Astrocyte of the spinal cord (primary cell): ENCODE data around the gene GAPDH.
A peak's percentile ranks its signal among the peaks of the same experiment; 100 is the strongest.
"Not testable (repeated sequence)": the region's sequence is repeated elsewhere in the genome, so short reads cannot be mapped to it uniquely, and the experiment has no call there.

ENCODE experiments used
- DNase-seq: peaks from one replicate; pipeline ENCODE4 v3.0.0; 2011; ENCODE audit warnings: low read depth, low spot score
- H3K4me3 ChIP-seq: 2 replicates; pipeline ENCODE4 v1.5.1; 2011; ENCODE audit warnings: low read depth, mild to moderate bottlenecking, low read length, moderate library complexity
- in situ Hi-C: cut with HindIII; loops from 2 replicates; pipeline ENCODE4 v1.10.0; 2017; ENCODE audit warnings: low sequenced_read_pairs
- TF ChIP-seq, protein P1 (sequence below): IDR thresholded peaks from 2 replicates; pipeline ENCODE4 v1.5.1; 2012; ENCODE audit warnings: low read depth, mild to moderate bottlenecking, low read length, inconsistent platforms

GAPDH gene

GRCh38 chr12:6494258-6494743 lies 40.0 kb upstream of the GAPDH start:
- DNase-seq, result no peak
- H3K4me3 ChIP-seq, result peak overlapping the region; percentile 91
- in situ Hi-C loops, result no loop called here
- TF ChIP-seq, protein P1, sequence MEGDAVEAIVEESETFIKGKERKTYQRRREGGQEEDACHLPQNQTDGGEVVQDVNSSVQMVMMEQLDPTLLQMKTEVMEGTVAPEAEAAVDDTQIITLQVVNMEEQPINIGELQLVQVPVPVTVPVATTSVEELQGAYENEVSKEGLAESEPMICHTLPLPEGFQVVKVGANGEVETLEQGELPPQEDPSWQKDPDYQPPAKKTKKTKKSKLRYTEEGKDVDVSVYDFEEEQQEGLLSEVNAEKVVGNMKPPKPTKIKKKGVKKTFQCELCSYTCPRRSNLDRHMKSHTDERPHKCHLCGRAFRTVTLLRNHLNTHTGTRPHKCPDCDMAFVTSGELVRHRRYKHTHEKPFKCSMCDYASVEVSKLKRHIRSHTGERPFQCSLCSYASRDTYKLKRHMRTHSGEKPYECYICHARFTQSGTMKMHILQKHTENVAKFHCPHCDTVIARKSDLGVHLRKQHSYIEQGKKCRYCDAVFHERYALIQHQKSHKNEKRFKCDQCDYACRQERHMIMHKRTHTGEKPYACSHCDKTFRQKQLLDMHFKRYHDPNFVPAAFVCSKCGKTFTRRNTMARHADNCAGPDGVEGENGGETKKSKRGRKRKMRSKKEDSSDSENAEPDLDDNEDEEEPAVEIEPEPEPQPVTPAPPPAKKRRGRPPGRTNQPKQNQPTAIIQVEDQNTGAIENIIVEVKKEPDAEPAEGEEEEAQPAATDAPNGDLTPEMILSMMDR, result peak; percentile 13

DNA sequence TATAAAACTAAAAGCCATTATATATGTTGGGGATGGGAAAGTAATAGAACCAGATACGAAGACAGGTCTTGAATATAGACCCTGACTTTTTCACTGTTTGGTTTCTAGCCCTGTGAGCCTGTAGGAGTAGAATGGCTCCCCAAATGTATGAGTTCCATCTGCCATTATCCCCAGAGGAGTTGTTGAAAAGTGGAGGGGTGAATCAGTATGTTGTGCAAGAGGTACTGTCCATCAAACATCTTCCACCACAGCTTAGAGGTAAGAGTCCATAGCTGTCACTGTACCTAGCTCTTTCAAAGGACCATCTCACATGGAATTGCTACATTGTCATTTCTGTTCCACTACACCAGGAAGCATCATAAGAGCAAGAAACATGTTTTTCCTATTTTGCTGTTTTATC lies 39.3 kb upstream of the GAPDH start:
- H3K4me3 ChIP-seq, result peak overlapping the region; percentile 91
- no peak for DNase-seq
- in situ Hi-C loops, result no loop called here
- TF ChIP-seq, protein P1, result no peak

- DNase-seq, H3K4me3 ChIP-seq, in situ Hi-C loops: not testable (repeated sequence)
Observed at GRCh38 chr12:6497291-6497690, 37.0 kb upstream of the GAPDH start.

DNA sequence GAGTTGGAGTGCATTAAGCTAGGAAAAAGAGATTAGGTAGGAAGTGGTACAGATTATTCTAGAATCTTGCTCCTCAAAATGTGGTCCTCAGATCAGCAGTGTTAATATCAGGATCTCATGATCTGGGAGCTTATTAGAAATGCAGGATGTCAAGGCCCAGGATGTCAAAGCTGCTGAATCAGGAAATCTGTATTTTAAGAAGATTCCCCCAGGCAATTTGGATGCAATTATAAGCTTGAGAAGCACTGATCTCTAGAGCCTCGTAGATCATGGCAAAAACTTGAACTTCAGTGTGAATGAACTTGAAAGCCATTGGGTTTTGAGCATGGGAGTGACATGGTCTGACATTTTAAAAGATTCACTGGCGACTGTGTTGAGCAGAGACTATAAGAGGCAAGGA lies 33.9 kb upstream of the GAPDH start:
- in situ Hi-C loops, result no loop called here
- DNase-seq, result no peak
- TF ChIP-seq, protein P1, result no peak
- H3K4me3 ChIP-seq, result no peak overlapping the region

DNA sequence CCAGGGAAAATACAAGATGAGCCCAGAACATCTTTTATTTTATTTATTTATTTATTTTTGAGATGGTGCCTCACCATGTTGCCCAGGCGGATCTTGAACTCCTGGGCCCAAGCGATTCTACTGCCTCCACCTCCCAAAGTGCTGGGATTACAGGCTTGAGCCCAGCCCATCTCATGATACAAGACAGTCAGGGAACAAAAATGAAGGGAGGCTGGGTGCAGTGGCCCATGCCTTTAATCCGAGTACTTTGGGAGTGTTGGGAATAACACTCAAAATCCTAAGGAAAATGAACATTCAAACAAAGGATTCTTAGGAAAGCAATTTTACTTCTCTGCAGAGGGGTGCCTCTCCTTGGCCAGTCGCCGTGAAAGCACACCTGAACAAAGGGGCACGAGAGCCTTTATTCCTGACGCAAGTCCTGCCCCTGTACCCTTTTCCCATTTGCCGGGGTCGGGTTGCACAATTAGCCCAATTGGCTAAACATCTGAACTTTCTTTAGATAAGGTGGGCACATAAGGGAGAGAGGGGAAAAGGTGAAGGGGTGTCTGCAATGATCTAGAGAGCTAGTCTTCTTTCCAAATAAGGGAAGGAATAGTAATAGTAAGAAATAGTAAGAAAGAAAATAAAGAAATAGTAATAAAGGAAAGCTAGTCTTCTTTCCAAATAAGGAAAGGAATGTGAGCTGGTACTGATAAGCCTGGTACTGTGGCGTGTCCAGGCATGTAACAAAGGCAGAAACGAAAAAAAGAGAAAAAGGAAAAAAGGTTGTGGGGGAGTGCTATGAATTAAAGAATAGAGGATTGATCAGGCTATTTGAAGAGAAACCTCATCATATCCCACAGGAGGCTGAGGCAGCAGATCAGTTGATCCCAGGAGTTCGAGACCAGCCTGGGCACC lies 27.0 kb upstream of the GAPDH start:
- peak; percentile 20 for DNase-seq
- TF ChIP-seq, protein P1, result no peak
- in situ Hi-C loops, result no loop called here
- H3K4me3 ChIP-seq, result no peak overlapping the region

GRCh38 chr12:6508087-6508486 lies 26.2 kb upstream of the GAPDH start:
- in situ Hi-C loops, result no loop called here
- DNase-seq, result no peak
- no peak overlapping the region for H3K4me3 ChIP-seq
- TF ChIP-seq, protein P1, result no peak

- no peak for DNase-seq
- TF ChIP-seq, protein P1, result no peak
- H3K4me3 ChIP-seq, result no peak overlapping the region
- in situ Hi-C loops, result no loop called here
Observed at GRCh38 chr12:6520186-6520585, 14.1 kb upstream of the GAPDH start.
